Measurements from ENCODE around the gene DKK3. TPM values are rescaled to one million over a fixed set of nuclear protein-coding genes. Genes with fewer than 3 reads are reported as not detected.

DKK3 gene
- total RNA-seq, 1 experiment from 2014 or later: 156 TPM

DNA sequence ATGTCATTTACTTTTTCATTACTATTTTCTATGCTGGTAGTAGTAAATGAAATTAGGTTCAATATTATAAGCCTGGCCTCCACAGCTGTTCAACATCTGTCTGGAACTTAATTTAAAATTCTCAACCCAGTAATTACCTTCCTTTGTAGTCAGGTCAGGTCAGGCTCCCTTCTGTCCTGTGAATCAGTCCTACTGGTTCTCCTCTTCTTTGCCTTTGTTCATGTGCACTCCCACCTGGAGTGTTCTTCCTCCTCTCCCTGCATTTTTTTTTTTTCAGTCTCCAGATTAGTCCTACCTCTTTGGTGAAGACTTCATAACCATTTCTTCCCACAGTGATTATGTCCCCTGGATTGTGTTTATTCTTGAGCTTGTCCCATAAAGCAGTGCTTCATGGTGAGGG is 67.9 kb downstream of the DKK3 start:
- Mint-ChIP-seq H3K27ac (ENCODE audit: unreplicated experiment) (no peak overlapping the region), H3K9me3 (ENCODE audit: unreplicated experiment) (no peaks in the 10 kb centered on the region), H3K4me1 (ENCODE audit: low read depth, unreplicated experiment) (peaks cover 8% of the 10 kb centered on the region), H3K36me3 (ENCODE audit: insufficient read depth, unreplicated experiment) (peaks cover 50% of the 10 kb centered on the region), H3K4me3 (ENCODE audit: unreplicated experiment) (no peak overlapping the region), H3K27me3 (ENCODE audit: insufficient read depth, unreplicated experiment) (no peaks in the 10 kb centered on the region)
- intact Hi-C loops (cut with micrococcal nuclease; ENCODE audit: unreplicated experiment): no loop called here
- H3K36me3 ChIP-seq (ENCODE audit: control insufficient read depth, insufficient read depth, low read length): no peaks in the 10 kb centered on the region; the same call in none of the 2 replicates
- ChIA-PET POLR2A (no interaction called here), CTCF (no interaction called here)
- DNase-seq: no peak
- H3K27me3 ChIP-seq (replicated peaks; ENCODE audit: control insufficient read depth, insufficient read depth, low read length): no peaks in the 10 kb centered on the region
- no peak overlapping the region for H3K4me3 ChIP-seq (ENCODE audit: low read depth, low read length)
- H3K4me1 ChIP-seq: no peaks in the 10 kb centered on the region
- no peak for TF ChIP-seq CTCF (IDR thresholded peaks at IDR 0.05; ENCODE audit: insufficient read depth in 1 of 2, low read depth in 1 of 2, low read length in 1 of 2, severe bottlenecking in 1 of 2, unreplicated experiment in 1 of 2)
- no TSS peak for BruUV-seq (replicated peaks)
- H3K9me3 ChIP-seq: no peaks in the 10 kb centered on the region

DNA sequence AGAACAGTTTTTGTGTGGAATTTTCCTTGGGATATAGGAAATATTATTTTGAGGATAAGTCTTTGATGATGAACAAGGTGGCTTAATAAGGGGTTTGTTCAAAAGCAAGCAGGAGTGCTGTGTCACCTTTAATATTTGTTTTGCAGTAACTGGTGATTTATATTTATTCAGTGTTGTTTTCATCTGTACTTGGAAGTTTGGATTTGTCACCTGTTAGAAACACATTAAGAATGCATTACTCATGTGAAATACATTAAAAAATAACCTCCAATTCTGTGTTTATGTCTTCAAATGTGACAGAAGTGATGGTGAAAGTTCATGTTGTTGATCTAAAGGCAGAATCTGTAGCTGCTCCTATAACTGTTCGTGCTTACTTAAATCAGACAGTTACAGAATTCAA is 70.5 kb downstream of the DKK3 start:
- intact Hi-C loops (cut with micrococcal nuclease; ENCODE audit: unreplicated experiment): no loop called here
- Mint-ChIP-seq H3K27me3 (ENCODE audit: insufficient read depth, unreplicated experiment) (no peaks in the 10 kb centered on the region), H3K4me1 (ENCODE audit: low read depth, unreplicated experiment) (peaks cover 8% of the 10 kb centered on the region), H3K27ac (ENCODE audit: unreplicated experiment) (no peak overlapping the region), H3K36me3 (ENCODE audit: insufficient read depth, unreplicated experiment) (peaks cover 50% of the 10 kb centered on the region), H3K4me3 (ENCODE audit: unreplicated experiment) (no peak overlapping the region), H3K9me3 (ENCODE audit: unreplicated experiment) (no peaks in the 10 kb centered on the region)
- no peak overlapping the region for H3K4me3 ChIP-seq (ENCODE audit: low read depth, low read length)
- no TSS peak for BruUV-seq (replicated peaks)
- DNase-seq: no peak
- no peak for TF ChIP-seq CTCF (IDR thresholded peaks at IDR 0.05; ENCODE audit: insufficient read depth in 1 of 2, low read depth in 1 of 2, low read length in 1 of 2, severe bottlenecking in 1 of 2, unreplicated experiment in 1 of 2)
- H3K36me3 ChIP-seq (ENCODE audit: control insufficient read depth, insufficient read depth, low read length): no peaks in the 10 kb centered on the region; the same call in 1 of the 2 replicates
- ChIA-PET CTCF (no interaction called here), POLR2A (no interaction called here)
- no peaks in the 10 kb centered on the region for H3K27me3 ChIP-seq (replicated peaks; ENCODE audit: control insufficient read depth, insufficient read depth, low read length)
- H3K9me3 ChIP-seq: no peaks in the 10 kb centered on the region
- H3K4me1 ChIP-seq: no peaks in the 10 kb centered on the region

DNA sequence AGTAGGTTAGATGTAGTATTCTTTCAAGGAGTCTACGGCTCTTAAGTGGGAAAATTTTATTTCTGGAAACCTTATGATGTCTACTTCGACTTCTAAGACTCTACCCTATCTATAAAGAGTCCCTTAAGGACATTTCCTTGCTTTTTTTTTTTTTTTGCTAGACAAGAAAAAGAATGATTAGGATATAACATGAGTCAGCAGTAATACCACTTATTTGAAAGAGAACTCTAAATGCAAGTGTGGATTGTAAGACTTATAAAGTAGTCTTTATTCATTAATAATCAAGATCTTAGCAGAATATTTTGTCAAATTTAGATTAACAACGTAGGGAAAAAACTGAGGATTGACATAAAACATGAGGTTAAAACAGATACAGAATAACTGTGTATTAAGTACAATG is 71.0 kb downstream of the DKK3 start:
- no peaks in the 10 kb centered on the region; the same call in 1 of the 2 replicates for H3K36me3 ChIP-seq (ENCODE audit: control insufficient read depth, insufficient read depth, low read length)
- POLR2A ChIA-PET: no interaction called here
- no peaks in the 10 kb centered on the region for H3K9me3 ChIP-seq
- Mint-ChIP-seq H3K4me1 (ENCODE audit: low read depth, unreplicated experiment) (peaks cover 8% of the 10 kb centered on the region), H3K9me3 (ENCODE audit: unreplicated experiment) (no peaks in the 10 kb centered on the region), H3K27me3 (ENCODE audit: insufficient read depth, unreplicated experiment) (no peaks in the 10 kb centered on the region), H3K36me3 (ENCODE audit: insufficient read depth, unreplicated experiment) (peaks cover 50% of the 10 kb centered on the region), H3K4me3 (ENCODE audit: unreplicated experiment) (no peak overlapping the region), H3K27ac (ENCODE audit: unreplicated experiment) (no peak overlapping the region)
- no peaks in the 10 kb centered on the region for H3K4me1 ChIP-seq
- intact Hi-C loops (cut with micrococcal nuclease; ENCODE audit: unreplicated experiment): no loop called here
- no TSS peak for BruUV-seq (replicated peaks)
- DNase-seq: no peak
- TF ChIP-seq CTCF (IDR thresholded peaks at IDR 0.05; ENCODE audit: insufficient read depth in 1 of 2, low read depth in 1 of 2, low read length in 1 of 2, severe bottlenecking in 1 of 2, unreplicated experiment in 1 of 2): no peak
- CTCF ChIA-PET: no interaction called here
- H3K4me3 ChIP-seq (ENCODE audit: low read depth, low read length): no peak overlapping the region
- no peaks in the 10 kb centered on the region for H3K27me3 ChIP-seq (replicated peaks; ENCODE audit: control insufficient read depth, insufficient read depth, low read length)
